HG03469 (cell line): ENCODE data around the gene SUSD6.
A peak's percentile ranks its signal among the peaks of the same experiment; 100 is the strongest.
"Not testable (repeated sequence)": the region's sequence is repeated elsewhere in the genome, so short reads cannot be mapped to it uniquely, and the experiment has no call there.

Source experiments
- ATAC-seq: cut with Tn5 transposase; IDR thresholded peaks from one replicate; pipeline ENCODE4 v1.9.1; 2021; ENCODE audit warnings: mild to moderate bottlenecking, moderate library complexity, moderate number of reproducible peaks; ENCODE audit not compliant: unreplicated experiment

Gene SUSD6

GRCh38 chr14:69619012-69619411 is 7.6 kb downstream of the SUSD6 start:
- no peak for ATAC-seq

GRCh38 chr14:69620211-69620611 is 8.8 kb downstream of the SUSD6 start:
- no peak for ATAC-seq

- ATAC-seq = no peak
Measured at GRCh38 chr14:69620981-69621380, 9.6 kb downstream of the SUSD6 start.

GRCh38 chr14:69624136-69624535 is 12.7 kb downstream of the SUSD6 start:
- ATAC-seq = no peak

- ATAC-seq = peak; percentile 53
Measured at GRCh38 chr14:69625299-69626131, 14.1 kb downstream of the SUSD6 start.

GRCh38 chr14:69626132-69626500 is 14.7 kb downstream of the SUSD6 start:
- no peak for ATAC-seq

GRCh38 chr14:69629225-69630127 is 18.1 kb downstream of the SUSD6 start:
- ATAC-seq = no peak

GRCh38 chr14:69630360-69630759 is 19.0 kb downstream of the SUSD6 start:
- no peak for ATAC-seq

GRCh38 chr14:69631509-69631908 is 20.1 kb downstream of the SUSD6 start:
- no peak for ATAC-seq

GRCh38 chr14:69632164-69632563 is 20.8 kb downstream of the SUSD6 start:
- no peak for ATAC-seq

- ATAC-seq = no peak
Measured at GRCh38 chr14:69632593-69633151, 21.3 kb downstream of the SUSD6 start.

GRCh38 chr14:69633238-69633637 is 21.8 kb downstream of the SUSD6 start:
- ATAC-seq = no peak

GRCh38 chr14:69635981-69636639 is 24.7 kb downstream of the SUSD6 start:
- no peak for ATAC-seq

GRCh38 chr14:69636718-69637480 is 25.5 kb downstream of the SUSD6 start:
- no peak for ATAC-seq

GRCh38 chr14:69637503-69638031 is 26.2 kb downstream of the SUSD6 start:
- no peak for ATAC-seq

GRCh38 chr14:69640931-69641330 is 29.5 kb downstream of the SUSD6 start:
- ATAC-seq = no peak

- not testable (repeated sequence) for ATAC-seq
Measured at GRCh38 chr14:69642212-69642793, 30.9 kb downstream of the SUSD6 start.

- no peak for ATAC-seq
Measured at GRCh38 chr14:69643430-69644200, 32.2 kb downstream of the SUSD6 start.

- ATAC-seq = no peak
Measured at GRCh38 chr14:69644814-69645213, 33.4 kb downstream of the SUSD6 start.
